OCI-LY7 (cell line): ENCODE results near the gene CTDSPL. TPM values are rescaled to one million over a fixed set of nuclear protein-coding genes. Genes with fewer than 3 reads are reported as not detected.

Experiments used
- BruUV-seq: library from RNA; stranded (reverse); fragments of 400-500 nt; replicated peaks from 2 replicates; lab custom pipeline; 2021; lab: Mats Ljungman, UMichigan
- CTCF ChIA-PET: fragments of 300-600 bp; sonication (Branson Sonifier 250); formaldehyde crosslinking; loops from one replicate; lab custom pipeline; 2022; ENCODE audit warnings: antibody characterized with exemption; ENCODE audit not compliant: unreplicated experiment; lab: Charles Lee
- POLR2A ChIA-PET: fragments of 300-600 bp; sonication (Branson Sonifier 250); formaldehyde crosslinking; loops from one replicate; lab custom pipeline; 2022; ENCODE audit warnings: antibody characterized with exemption; lab: Charles Lee
- DNase-seq: peaks from one replicate; pipeline ENCODE4 v3.0.0-alpha.2; 2015; ENCODE audit warnings: low spot score
- H2AFZ ChIP-seq: fragments of 200-600 bp; sonication (generic), shearing (Covaris generic); 2 replicates; pipeline ENCODE4 v1.6.1; 2014; ENCODE audit warnings: mild to moderate bottlenecking, antibody characterized with exemption, low read length, moderate library complexity
- H3K27ac ChIP-seq: fragments of 200-600 bp; sonication (generic); 2 replicates; pipeline ENCODE4 v1.5.1; 2014; ENCODE audit warnings: mixed run types, low read depth, mild to moderate bottlenecking, moderate library complexity, low read length, inconsistent platforms; ENCODE audit not compliant: poor library complexity, severe bottlenecking
- H3K36me3 ChIP-seq: fragments of 200-600 bp; sonication (generic); 2 replicates; pipeline ENCODE4 v1.6.1; 2014; ENCODE audit warnings: mild to moderate bottlenecking, antibody characterized with exemption, low read length, moderate library complexity, mixed read lengths; ENCODE audit not compliant: insufficient read depth
- H3K4me1 ChIP-seq: fragments of 200-600 bp; sonication (generic); 2 replicates; pipeline ENCODE4 v1.5.1; 2014; ENCODE audit warnings: mild to moderate bottlenecking, low read length; ENCODE audit not compliant: insufficient read depth, poor library complexity, severe bottlenecking
- H3K4me2 ChIP-seq: fragments of 200-600 bp; sonication (generic); 2 replicates; pipeline ENCODE4 v1.6.1; 2014; ENCODE audit warnings: mild to moderate bottlenecking, low read length
- H3K4me3 ChIP-seq: fragments of 200-600 bp; sonication (generic); 2 replicates; pipeline ENCODE4 v1.5.1; 2014; ENCODE audit warnings: mild to moderate bottlenecking, low read depth, low read length; ENCODE audit not compliant: poor library complexity, severe bottlenecking
- H3K79me2 ChIP-seq: fragments of 200-600 bp; sonication (generic); 2 replicates; pipeline ENCODE4 v1.6.1; 2016; ENCODE audit warnings: low read depth, mild to moderate bottlenecking, low read length, moderate library complexity, mixed read lengths; ENCODE audit not compliant: insufficient read depth
- H3K9me2 ChIP-seq: fragments of 200-600 bp; sonication (generic); 2 replicates; pipeline ENCODE4 v1.6.1; 2016; ENCODE audit warnings: mild to moderate bottlenecking, low read length, mixed read lengths; ENCODE audit not compliant: insufficient read depth
- H3K9me3 ChIP-seq: fragments of 200-600 bp; sonication (generic); 2 replicates; pipeline ENCODE4 v1.6.1; 2014; ENCODE audit warnings: mild to moderate bottlenecking, mixed run types, low read length, mixed read lengths
- H4K20me1 ChIP-seq: fragments of 200-600 bp; sonication (generic); 2 replicates; pipeline ENCODE4 v1.6.1; 2014; ENCODE audit warnings: mild to moderate bottlenecking, antibody characterized with exemption, low read length, moderate library complexity, mixed read lengths; ENCODE audit not compliant: insufficient read depth
- CTCF ChIP-seq: fragments of 200-600 bp; sonication (generic); conservative IDR thresholded peaks from 2 replicates; pipeline ENCODE4 v1.5.1; 2014; ENCODE audit warnings: mild to moderate bottlenecking, antibody characterized with exemption, low read length, moderate library complexity, mixed read lengths
- EZH2phosphoT487 ChIP-seq: fragments of 200-600 bp; sonication (generic); IDR thresholded peaks from 2 replicates; pipeline ENCODE4 v1.6.1; 2018; ENCODE audit warnings: low read depth, borderline replicate concordance, mild to moderate bottlenecking, mixed run types, antibody characterized with exemption, low read length, moderate library complexity, mixed read lengths
- intact Hi-C: fragments of 100-400 bp; cut with micrococcal nuclease; formaldehyde crosslinking; loops from one replicate; pipeline ENCODE4 v1.10.0; 2022; ENCODE audit not compliant: unreplicated experiment
- total RNA-seq, 2 experiments: library from RNA; depleted of rRNA in 1 of 2; stranded (reverse); fragments of >200 nt in 1 of 2; shearing (Covaris generic) in 1 of 2; gene quantifications; 2 replicates each; pipeline ENCODE4 v1.2.3, GENCODE V29; 2014 to 2022

The CTDSPL gene
- total RNA-seq, 2 experiments from 2014 or later = 0.38 TPM; not detected in 1

- ChIA-PET CTCF (no interaction called here), POLR2A (no interaction called here)
- no TSS peak for BruUV-seq
- TF ChIP-seq CTCF (no peak), EZH2phosphoT487 (no peak)
- H3K79me2 ChIP-seq = no peaks in the 10 kb centered on the region
- peaks cover 17% of the 10 kb centered on the region for H3K4me1 ChIP-seq
- DNase-seq = no peak
- intact Hi-C loops = no loop called here
- no peaks in the 10 kb centered on the region for H4K20me1 ChIP-seq
- no peaks in the 10 kb centered on the region for H3K36me3 ChIP-seq
- no peaks in the 10 kb centered on the region for H3K9me3 ChIP-seq
- H3K4me3 ChIP-seq = no peak overlapping the region
- no peak overlapping the region for H2AFZ ChIP-seq
- no peak overlapping the region for H3K4me2 ChIP-seq
- H3K9me2 ChIP-seq = no peaks in the 10 kb centered on the region
- H3K27ac ChIP-seq = no peak overlapping the region
Observed at GRCh38 chr3:38027466-38028465, 166.1 kb downstream of the CTDSPL start.

- Histone ChIP-seq H3K9me2 (no peaks in the 10 kb centered on the region), H3K36me3 (no peaks in the 10 kb centered on the region), H3K4me1 (peaks cover 9% of the 10 kb centered on the region), H3K4me3 (no peak overlapping the region), H3K27ac (no peak overlapping the region), H4K20me1 (no peaks in the 10 kb centered on the region), H3K9me3 (no peaks in the 10 kb centered on the region), H3K79me2 (no peaks in the 10 kb centered on the region), H2AFZ (no peak overlapping the region), H3K4me2 (no peak overlapping the region)
- TF ChIP-seq EZH2phosphoT487 (no peak), CTCF (no peak)
- CTCF ChIA-PET = no interaction called here
- no TSS peak for BruUV-seq
- intact Hi-C loops = no loop called here
- no peak for DNase-seq
- POLR2A ChIA-PET = interaction anchor here (0.7 kb wide), 1 partner anchor 196 kb away, joined by 3 read pairs; no protein-coding TSS in a partner anchor
Observed at GRCh38 chr3:38028621-38029361, 167.1 kb downstream of the CTDSPL start.
